GM12873 (cell line): ENCODE results near the gene SLC5A3.

Source experiments
- TF ChIP-seq, protein P1 (sequence below): IDR thresholded peaks from 2 replicates; pipeline ENCODE4 v1.5.1; 2012; ENCODE audit warnings: low read depth, mild to moderate bottlenecking, moderate library complexity, low read length, control low read depth; ENCODE audit not compliant: insufficient read depth; ENCODE audit errors: missing control alignments

The SLC5A3 gene

DNA sequence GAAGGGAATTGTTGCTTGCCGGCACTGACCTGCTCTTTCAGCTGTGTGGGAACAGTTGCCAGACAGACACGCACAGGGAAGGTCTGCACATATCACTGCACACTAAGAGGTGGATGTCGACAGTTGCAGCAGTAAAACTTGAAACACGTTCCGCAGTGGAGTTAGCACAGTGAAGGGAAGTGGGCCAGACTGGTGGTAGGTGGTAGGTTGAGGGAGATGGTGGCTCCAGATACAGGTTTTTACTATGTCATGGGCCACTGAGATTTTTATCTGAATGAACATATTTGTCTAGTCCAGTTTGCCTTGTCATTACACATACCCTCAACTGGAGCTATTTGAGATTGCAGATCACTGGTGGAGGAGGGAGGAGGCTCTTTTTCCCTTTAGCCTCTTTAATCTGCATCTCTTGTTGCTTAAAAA lies 13.5 kb downstream of the SLC5A3 start:
- TF ChIP-seq, protein P1, sequence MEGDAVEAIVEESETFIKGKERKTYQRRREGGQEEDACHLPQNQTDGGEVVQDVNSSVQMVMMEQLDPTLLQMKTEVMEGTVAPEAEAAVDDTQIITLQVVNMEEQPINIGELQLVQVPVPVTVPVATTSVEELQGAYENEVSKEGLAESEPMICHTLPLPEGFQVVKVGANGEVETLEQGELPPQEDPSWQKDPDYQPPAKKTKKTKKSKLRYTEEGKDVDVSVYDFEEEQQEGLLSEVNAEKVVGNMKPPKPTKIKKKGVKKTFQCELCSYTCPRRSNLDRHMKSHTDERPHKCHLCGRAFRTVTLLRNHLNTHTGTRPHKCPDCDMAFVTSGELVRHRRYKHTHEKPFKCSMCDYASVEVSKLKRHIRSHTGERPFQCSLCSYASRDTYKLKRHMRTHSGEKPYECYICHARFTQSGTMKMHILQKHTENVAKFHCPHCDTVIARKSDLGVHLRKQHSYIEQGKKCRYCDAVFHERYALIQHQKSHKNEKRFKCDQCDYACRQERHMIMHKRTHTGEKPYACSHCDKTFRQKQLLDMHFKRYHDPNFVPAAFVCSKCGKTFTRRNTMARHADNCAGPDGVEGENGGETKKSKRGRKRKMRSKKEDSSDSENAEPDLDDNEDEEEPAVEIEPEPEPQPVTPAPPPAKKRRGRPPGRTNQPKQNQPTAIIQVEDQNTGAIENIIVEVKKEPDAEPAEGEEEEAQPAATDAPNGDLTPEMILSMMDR = no peak

DNA sequence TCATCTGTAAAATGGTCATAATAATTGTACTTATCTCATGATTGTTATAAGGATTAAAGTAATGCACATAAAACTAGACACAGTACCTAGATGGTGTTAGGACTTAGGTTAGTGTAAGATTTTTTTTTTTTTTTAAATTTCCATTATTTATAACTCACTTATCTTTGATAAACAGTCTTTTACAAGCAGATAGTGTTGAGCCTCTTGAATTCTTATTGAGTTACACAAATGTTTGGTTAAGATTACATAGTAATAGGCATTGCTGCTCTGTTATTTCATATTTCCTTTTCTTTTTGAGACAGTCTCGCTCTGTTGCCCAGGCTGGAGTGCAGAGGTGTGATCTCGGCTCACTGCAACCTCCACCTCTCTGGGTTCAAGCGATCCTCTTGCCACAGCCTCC lies 15.4 kb downstream of the SLC5A3 start:
- TF ChIP-seq, protein P1 = no peak

GRCh38 chr21:34091032-34091431 lies 17.7 kb downstream of the SLC5A3 start:
- TF ChIP-seq, protein P1 = no peak

DNA sequence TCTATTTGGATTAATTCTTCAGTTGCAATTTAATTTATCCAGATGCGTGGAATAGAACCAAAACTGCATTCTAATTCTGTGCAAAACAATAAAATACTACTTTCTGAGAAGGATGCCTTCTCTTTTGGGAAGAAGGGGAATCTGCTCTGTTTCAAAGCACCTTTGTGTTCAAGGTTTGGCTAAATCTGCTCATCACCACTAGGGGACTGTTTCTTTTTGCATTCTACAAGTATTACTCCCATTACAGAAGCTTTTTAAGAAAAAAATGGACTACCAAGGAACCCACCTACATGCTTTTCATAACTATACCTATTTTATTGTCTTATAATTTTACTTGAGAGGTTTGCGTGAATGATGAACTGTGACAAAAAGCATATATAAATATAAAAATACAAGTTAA lies 18.2 kb downstream of the SLC5A3 start:
- TF ChIP-seq, protein P1 = peak; percentile 54

GRCh38 chr21:34092262-34092921 lies 19.0 kb downstream of the SLC5A3 start:
- TF ChIP-seq, protein P1 = no peak

DNA sequence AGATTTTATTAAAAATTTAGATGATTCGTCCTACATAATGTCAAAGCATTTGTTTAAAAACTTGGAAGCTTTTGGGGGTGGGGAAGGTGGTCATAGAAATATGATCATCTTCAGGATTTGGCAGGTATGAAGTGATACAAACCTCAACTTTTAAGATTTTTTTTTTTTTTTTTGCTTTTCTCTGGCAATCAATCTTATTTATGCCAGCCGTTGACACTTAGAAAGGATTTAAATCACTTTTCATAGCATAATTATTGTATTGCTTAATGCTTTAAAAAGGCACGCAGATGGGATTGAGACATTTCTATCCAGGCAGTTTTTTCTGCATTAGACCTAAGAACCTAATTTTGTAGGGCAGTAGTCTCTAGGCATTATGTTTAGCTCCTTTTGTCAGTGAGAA lies 19.7 kb downstream of the SLC5A3 start:
- TF ChIP-seq, protein P1 = no peak

GRCh38 chr21:34094949-34095348 lies 21.6 kb downstream of the SLC5A3 start:
- TF ChIP-seq, protein P1 = no peak
